Nasal cavity respiratory epithelium epithelial cell of viscerocranial mucosa (primary cell): ENCODE measurements around the gene CFAP126. TPM values are rescaled to one million over a fixed set of nuclear protein-coding genes. Genes with fewer than 3 reads are reported as not detected.

ENCODE experiments used
- total RNA-seq: library from RNA; depleted of rRNA; stranded (reverse); fragments of >200 nt; gene quantifications from 2 replicates; pipeline ENCODE4 v1.2.3, GENCODE V29; 2014

The CFAP126 gene
- not detected in 2 replicates for total RNA-seq

GRCh38 chr1:161367684-161368400 is at the start of gene CFAP126:
Gene CFAP126 (minus strand): TSS chr1:161367876. CDS start chr1:161367868, 8 bp downstream.

Other genes starting within 250 kb of the CFAP126 start
- gene PFDN2, start 249.8 kb downstream of the CFAP126 start, total RNA-seq = 88.4 and 180 TPM in 2 replicates
- 30.2 and 45.1 TPM in 2 replicates for gene NIT1, start 249.8 kb downstream of the CFAP126 start, total RNA-seq
- gene DEDD, start 235.2 kb downstream of the CFAP126 start, total RNA-seq = 30.1 and 37.2 TPM in 2 replicates
- gene UFC1, start 213.9 kb downstream of the CFAP126 start, total RNA-seq = 56.7 and 63.3 TPM in 2 replicates
- 6.8 and 10.6 TPM in 2 replicates for gene USP21, start 208.4 kb downstream of the CFAP126 start, total RNA-seq
- gene PPOX, start 201.4 kb downstream of the CFAP126 start, total RNA-seq = 7.0 and 11.6 TPM in 2 replicates
- 16.1 and 30.6 TPM in 2 replicates for gene B4GALT3, start 190.4 kb downstream of the CFAP126 start, total RNA-seq
- under 0.01 TPM in 2 replicates for gene ADAMTS4, start 168.8 kb downstream of the CFAP126 start, total RNA-seq
- gene NDUFS2, start 165.5 kb downstream of the CFAP126 start, total RNA-seq = 115 and 136 TPM in 2 replicates
- 0.34 TPM in 1 of 2 replicates, not detected in the other for gene FCER1G, start 152.6 kb downstream of the CFAP126 start, total RNA-seq
- gene APOA2, start 144.2 kb downstream of the CFAP126 start, total RNA-seq = not detected in 2 replicates
- 10.9 and 11.7 TPM in 2 replicates for gene TOMM40L, start 141.8 kb downstream of the CFAP126 start, total RNA-seq
- gene NR1I3, start 129.7 kb downstream of the CFAP126 start, total RNA-seq = not detected in 2 replicates
- gene PCP4L1, start 109.1 kb downstream of the CFAP126 start, total RNA-seq = under 0.01 and 6.0 TPM in 2 replicates
- gene MPZ, start 57.9 kb downstream of the CFAP126 start, total RNA-seq = under 0.01 and 0.07 TPM in 2 replicates
- gene SDHC, start 53.5 kb downstream of the CFAP126 start, total RNA-seq = 17.7 and 19.8 TPM in 2 replicates
- not detected in 2 replicates for gene FCGR2A, start 137.6 kb upstream of the CFAP126 start, total RNA-seq
- 1.0 and 1.2 TPM in 2 replicates for gene HSPA6, start 156.7 kb upstream of the CFAP126 start, total RNA-seq
- gene FCGR3A, start 181.9 kb upstream of the CFAP126 start, total RNA-seq = not detected in 2 replicates